ENCODE results near the gene IDUA.

DNA sequence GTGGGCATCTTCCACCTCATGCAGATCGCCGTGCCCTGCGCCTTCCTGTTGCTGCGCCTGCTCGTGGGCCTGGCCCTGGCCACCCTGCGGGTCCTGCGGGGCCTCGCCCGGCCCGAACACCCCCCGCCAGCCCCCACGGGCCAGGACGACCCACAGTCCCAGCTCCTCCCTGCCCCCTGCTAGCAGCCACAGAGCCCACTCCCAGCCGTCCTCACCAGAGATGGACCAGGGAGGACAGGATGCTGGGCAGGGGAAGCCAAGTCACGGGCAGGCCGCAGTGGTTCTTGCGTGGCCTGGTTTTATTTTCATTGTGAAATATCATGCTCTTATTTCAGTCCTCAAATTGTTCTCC, 28.6 kb upstream of the IDUA start:
- no peak for TF ChIP-seq FOS (IDR thresholded peaks at IDR 0.05; ENCODE audit: low read depth, low read length)
- TF ChIP-seq, protein P1, sequence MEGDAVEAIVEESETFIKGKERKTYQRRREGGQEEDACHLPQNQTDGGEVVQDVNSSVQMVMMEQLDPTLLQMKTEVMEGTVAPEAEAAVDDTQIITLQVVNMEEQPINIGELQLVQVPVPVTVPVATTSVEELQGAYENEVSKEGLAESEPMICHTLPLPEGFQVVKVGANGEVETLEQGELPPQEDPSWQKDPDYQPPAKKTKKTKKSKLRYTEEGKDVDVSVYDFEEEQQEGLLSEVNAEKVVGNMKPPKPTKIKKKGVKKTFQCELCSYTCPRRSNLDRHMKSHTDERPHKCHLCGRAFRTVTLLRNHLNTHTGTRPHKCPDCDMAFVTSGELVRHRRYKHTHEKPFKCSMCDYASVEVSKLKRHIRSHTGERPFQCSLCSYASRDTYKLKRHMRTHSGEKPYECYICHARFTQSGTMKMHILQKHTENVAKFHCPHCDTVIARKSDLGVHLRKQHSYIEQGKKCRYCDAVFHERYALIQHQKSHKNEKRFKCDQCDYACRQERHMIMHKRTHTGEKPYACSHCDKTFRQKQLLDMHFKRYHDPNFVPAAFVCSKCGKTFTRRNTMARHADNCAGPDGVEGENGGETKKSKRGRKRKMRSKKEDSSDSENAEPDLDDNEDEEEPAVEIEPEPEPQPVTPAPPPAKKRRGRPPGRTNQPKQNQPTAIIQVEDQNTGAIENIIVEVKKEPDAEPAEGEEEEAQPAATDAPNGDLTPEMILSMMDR (conservative IDR thresholded peaks at IDR 0.05; ENCODE audit: low read depth, low read length), result no peak
- no peak for TF ChIP-seq NFE2L2 (IDR thresholded peaks at IDR 0.05; ENCODE audit: low read depth, low read length)
